ENCODE results near the gene CADM1.

DNA sequence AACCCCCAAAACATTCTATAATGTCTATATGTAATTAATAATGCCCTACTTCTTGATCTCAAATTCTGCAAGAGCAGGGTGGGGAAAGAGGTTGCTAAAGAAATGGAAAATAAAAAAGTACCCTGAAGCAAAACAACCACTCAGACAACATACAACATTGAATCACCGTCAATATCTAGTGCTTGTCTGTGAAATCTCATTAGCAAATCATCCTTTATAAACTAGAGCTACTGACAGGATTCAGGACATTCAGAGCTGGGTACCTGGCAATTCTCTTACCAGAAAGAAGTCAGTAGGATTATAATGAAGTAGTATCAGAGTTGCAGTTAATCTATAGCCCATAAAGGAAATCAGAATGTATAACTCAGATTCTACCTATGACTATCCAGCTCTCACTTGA is 143.2 kb downstream of the CADM1 start:
- TF ChIP-seq POLR2A (IDR thresholded peaks at IDR 0.05; ENCODE audit: low read length) = no peak
- TF ChIP-seq GATA1 (IDR thresholded peaks at IDR 0.05; ENCODE audit: low read depth, low read length) = no peak
